HepG2 (cell line): Measurements from ENCODE around the gene FAM219B. TPM values are rescaled to one million over a fixed set of nuclear protein-coding genes. Genes with fewer than 3 reads are reported as not detected.
A peak's percentile ranks its signal among the peaks of the same experiment; 100 is the strongest.

ENCODE experiments used
- ADNP ChIP-seq: sonication (generic); formaldehyde crosslinking; IDR thresholded peaks from 2 replicates; pipeline ENCODE4 v1.4.0; 2020; ENCODE audit warnings: missing genetic modification reagents
- ARID2 ChIP-seq: sonication (generic); formaldehyde crosslinking; IDR thresholded peaks from 2 replicates; pipeline ENCODE4 v1.8.1; 2022; ENCODE audit warnings: mild to moderate bottlenecking, missing genetic modification reagents, borderline replicate concordance
- CREM ChIP-seq, 2 experiments: sonication (generic) in 1 of 2; formaldehyde crosslinking in 1 of 2; IDR thresholded peaks; 2 replicates each; pipeline versions ENCODE4 v1.4.0 to v1.6.1; 2016 to 2020; ENCODE audit warnings: antibody characterized with exemption in 1 of 2, mild to moderate bottlenecking in 1 of 2, missing genetic modification reagents in 1 of 2
- E2F2 ChIP-seq: sonication (generic); formaldehyde crosslinking; IDR thresholded peaks from 2 replicates; pipeline ENCODE4 v1.4.0; 2020; ENCODE audit warnings: missing genetic modification reagents, borderline replicate concordance
- HCFC1 ChIP-seq: fragments of 150-350 bp; IDR thresholded peaks from 2 replicates; pipeline ENCODE4 v1.6.1; 2014; ENCODE audit warnings: low read depth, low read length
- KMT2B ChIP-seq: IDR thresholded peaks from 2 replicates; pipeline ENCODE4 v1.6.1; 2016; ENCODE audit warnings: missing genetic modification reagents, missing compliant biosample characterization
- MAZ ChIP-seq, 2 experiments: sonication (generic) in 1 of 2; formaldehyde crosslinking in 1 of 2; IDR thresholded peaks; 2 replicates each; pipeline versions ENCODE4 v1.5.0 to v1.6.1; 2012 to 2020; ENCODE audit warnings: low read depth in 2 of 2, mild to moderate bottlenecking in 2 of 2, borderline replicate concordance in 1 of 2, improper control_type of control experiment in 1 of 2, low read length in 1 of 2, missing genetic modification reagents in 1 of 2, moderate library complexity in 1 of 2
- NFYB ChIP-seq: sonication (generic); formaldehyde crosslinking; IDR thresholded peaks from 2 replicates; pipeline ENCODE4 v1.4.0; 2020; ENCODE audit warnings: missing genetic modification reagents
- PBX2 ChIP-seq: IDR thresholded peaks from 2 replicates; pipeline ENCODE4 v1.6.1; 2016; ENCODE audit warnings: control low read depth
- SIN3B ChIP-seq: fragments of 150-350 bp; IDR thresholded peaks from 2 replicates; pipeline ENCODE4 v1.6.1; 2014; ENCODE audit warnings: low read length
- YEATS4 ChIP-seq: sonication (generic); formaldehyde crosslinking; IDR thresholded peaks from 2 replicates; pipeline ENCODE4 v1.4.0; 2020; ENCODE audit warnings: missing genetic modification reagents, borderline replicate concordance
- ZFX ChIP-seq: sonication (generic); formaldehyde crosslinking; IDR thresholded peaks from 2 replicates; pipeline ENCODE4 v1.4.0; 2020; ENCODE audit warnings: mild to moderate bottlenecking, low read depth, missing genetic modification reagents, moderate library complexity
- ZNF205 ChIP-seq: IDR thresholded peaks from 2 replicates; pipeline ENCODE4 v1.6.1; 2018; ENCODE audit warnings: missing biosample characterization, missing genetic modification reagents
- ZNF264 ChIP-seq: sonication (generic); formaldehyde crosslinking; IDR thresholded peaks from 2 replicates; pipeline ENCODE4 v1.4.0; 2020; ENCODE audit warnings: missing genetic modification reagents
- ZNF30 ChIP-seq: sonication (generic); formaldehyde crosslinking; IDR thresholded peaks from 2 replicates; pipeline ENCODE4 v1.5.0; 2020; ENCODE audit warnings: mild to moderate bottlenecking, missing genetic modification reagents
- ZNF343 ChIP-seq: sonication (generic); formaldehyde crosslinking; IDR thresholded peaks from 2 replicates; pipeline ENCODE4 v1.4.0; 2020; ENCODE audit warnings: mild to moderate bottlenecking, missing genetic modification reagents
- ZNF678 ChIP-seq: sonication (generic); formaldehyde crosslinking; IDR thresholded peaks from 2 replicates; pipeline ENCODE4 v1.4.0; 2020; ENCODE audit warnings: mild to moderate bottlenecking, missing genetic modification reagents
- ZNF740 ChIP-seq: sonication (generic); formaldehyde crosslinking; IDR thresholded peaks from 2 replicates; pipeline ENCODE4 v1.4.0; 2020; ENCODE audit warnings: missing genetic modification reagents
- polyA plus RNA-seq, 8 experiments: library from polyadenylated mRNA; depleted of rRNA in 3 of 8; stranded (reverse) in 7 of 8; unstranded in 1 of 8; fragments of >200 nt; fragmentation: Illumina TruSeq in 4 of 8; extraction: Trizol in 4 of 8; gene quantifications; 2 replicates each; pipeline versions ENCODE4 v1.2.1 to v1.2.3, GENCODE V29; 2011 to 2016; ENCODE audit warnings: low read depth in 4 of 8, missing spikeins in 1 of 8, mixed read lengths in 1 of 8; ENCODE audit not compliant: insufficient read depth in 1 of 8
- total RNA-seq, 5 experiments: library from RNA; depleted of rRNA; stranded (reverse); fragments of >200 nt; fragmentation: Illumina TruSeq; extraction: Trizol; gene quantifications; 2 replicates each; pipeline ENCODE4 v1.2.3, GENCODE V29; 2016; ENCODE audit warnings: low read depth in 1 of 5
- TF ChIP-seq, protein P1 (sequence below): sonication (generic); formaldehyde crosslinking; IDR thresholded peaks from 2 replicates; pipeline ENCODE4 v1.4.0; 2020; ENCODE audit warnings: missing genetic modification reagents
- TF ChIP-seq, protein P2 (sequence below): sonication (generic); formaldehyde crosslinking; IDR thresholded peaks from 2 replicates; pipeline ENCODE4 v1.4.0; 2020; ENCODE audit warnings: missing genetic modification reagents
- TF ChIP-seq, protein P3 (sequence below): sonication (generic); formaldehyde crosslinking; conservative IDR thresholded peaks from 2 replicates; pipeline ENCODE4 v1.5.0; 2020; ENCODE audit warnings: missing genetic modification reagents

The FAM219B gene
- total and polyA plus RNA-seq, 2 of the 13 experiments (the other 11 are each of a cell fraction or from before 2014, with no cell fraction given): 36.6 to 50.2 TPM

DNA sequence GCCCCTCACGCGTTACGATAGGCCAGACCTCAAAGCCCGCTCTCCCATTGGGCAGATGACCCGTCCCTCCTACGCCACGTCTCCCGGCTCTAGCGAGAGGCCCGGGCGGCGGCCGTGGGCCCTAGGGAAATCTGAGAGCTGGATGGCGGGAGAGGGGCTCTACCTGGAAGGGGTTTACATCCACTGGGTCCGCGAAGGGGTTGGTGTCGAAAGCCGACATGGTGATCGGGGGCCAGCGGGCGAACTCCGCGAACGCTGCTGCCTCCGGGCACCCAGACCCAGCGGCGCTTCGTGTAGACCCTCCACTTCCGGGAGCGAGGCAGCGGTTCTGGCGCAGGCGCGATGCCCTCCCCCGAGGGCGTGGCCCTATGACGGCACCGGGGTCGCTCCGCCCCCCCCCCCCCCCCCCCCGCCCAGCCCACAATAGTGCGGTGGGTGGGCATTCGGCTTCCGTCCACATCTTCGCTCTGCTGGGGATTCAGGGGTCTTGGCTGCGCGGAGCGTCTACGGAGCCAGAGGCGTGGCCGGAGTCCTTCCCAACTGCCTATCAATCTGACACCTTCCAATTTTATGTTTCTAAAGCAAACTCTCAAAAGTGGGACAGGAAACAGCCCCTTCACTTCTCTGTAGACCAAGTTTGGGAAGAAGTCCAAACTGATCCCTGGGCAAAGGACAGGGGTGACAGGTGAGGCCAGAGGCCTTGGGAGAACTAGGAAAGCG, 33.5 kb downstream of the FAM219B start, which contains the start of gene SCAMP2 (continued):
- TF ChIP-seq, protein P1, sequence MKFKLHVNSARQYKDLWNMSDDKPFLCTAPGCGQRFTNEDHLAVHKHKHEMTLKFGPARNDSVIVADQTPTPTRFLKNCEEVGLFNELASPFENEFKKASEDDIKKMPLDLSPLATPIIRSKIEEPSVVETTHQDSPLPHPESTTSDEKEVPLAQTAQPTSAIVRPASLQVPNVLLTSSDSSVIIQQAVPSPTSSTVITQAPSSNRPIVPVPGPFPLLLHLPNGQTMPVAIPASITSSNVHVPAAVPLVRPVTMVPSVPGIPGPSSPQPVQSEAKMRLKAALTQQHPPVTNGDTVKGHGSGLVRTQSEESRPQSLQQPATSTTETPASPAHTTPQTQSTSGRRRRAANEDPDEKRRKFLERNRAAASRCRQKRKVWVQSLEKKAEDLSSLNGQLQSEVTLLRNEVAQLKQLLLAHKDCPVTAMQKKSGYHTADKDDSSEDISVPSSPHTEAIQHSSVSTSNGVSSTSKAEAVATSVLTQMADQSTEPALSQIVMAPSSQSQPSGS: peak; percentile 15; the same call in 1 of the 2 replicates
- no peak for TF ChIP-seq ZNF30 (CRISPR knock-in tag)
- TF ChIP-seq ZNF343 (CRISPR knock-in tag): no peak
- no peak for TF ChIP-seq ADNP
- TF ChIP-seq E2F2: 0 out of 2 replicates have a peak, but pooled peaks have one; percentile 51
- TF ChIP-seq ZNF678: 0 out of 2 replicates have a peak, but pooled peaks have one; percentile 45
- TF ChIP-seq CREM (IDR thresholded peaks at IDR 0.05): peak; percentile 83
- TF ChIP-seq CREM (CRISPR knock-in tag; IDR thresholded peaks at IDR 0.05): no peak
- peak; percentile 90 for TF ChIP-seq NFYB (CRISPR knock-in tag)
- TF ChIP-seq ARID2 (CRISPR knock-in tag): no peak
- peak; percentile 83 for TF ChIP-seq YEATS4 (CRISPR knock-in tag)
- 0 out of 2 replicates have a peak, but pooled peaks have one; percentile 12 for TF ChIP-seq ZNF205 (CRISPR knock-in tag)
- TF ChIP-seq SIN3B: no peak
- peak; percentile 98 for TF ChIP-seq ZFX
- peak; percentile 71; the same call in 1 of the 2 replicates for TF ChIP-seq KMT2B (CRISPR knock-in tag)
- peak; percentile 32; the same call in 1 of the 2 replicates for TF ChIP-seq MAZ (IDR thresholded peaks at IDR 0.05; ENCODE audit: borderline replicate concordance, low read depth, low read length)
- peak; percentile 43; the same call in 1 of the 2 replicates for TF ChIP-seq MAZ (CRISPR knock-in tag; IDR thresholded peaks at IDR 0.05; ENCODE audit: low read depth)
- TF ChIP-seq, protein P2, sequence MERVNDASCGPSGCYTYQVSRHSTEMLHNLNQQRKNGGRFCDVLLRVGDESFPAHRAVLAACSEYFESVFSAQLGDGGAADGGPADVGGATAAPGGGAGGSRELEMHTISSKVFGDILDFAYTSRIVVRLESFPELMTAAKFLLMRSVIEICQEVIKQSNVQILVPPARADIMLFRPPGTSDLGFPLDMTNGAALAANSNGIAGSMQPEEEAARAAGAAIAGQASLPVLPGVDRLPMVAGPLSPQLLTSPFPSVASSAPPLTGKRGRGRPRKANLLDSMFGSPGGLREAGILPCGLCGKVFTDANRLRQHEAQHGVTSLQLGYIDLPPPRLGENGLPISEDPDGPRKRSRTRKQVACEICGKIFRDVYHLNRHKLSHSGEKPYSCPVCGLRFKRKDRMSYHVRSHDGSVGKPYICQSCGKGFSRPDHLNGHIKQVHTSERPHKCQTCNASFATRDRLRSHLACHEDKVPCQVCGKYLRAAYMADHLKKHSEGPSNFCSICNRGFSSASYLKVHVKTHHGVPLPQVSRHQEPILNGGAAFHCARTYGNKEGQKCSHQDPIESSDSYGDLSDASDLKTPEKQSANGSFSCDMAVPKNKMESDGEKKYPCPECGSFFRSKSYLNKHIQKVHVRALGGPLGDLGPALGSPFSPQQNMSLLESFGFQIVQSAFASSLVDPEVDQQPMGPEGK: peak; percentile 57; the same call in 1 of the 2 replicates
- TF ChIP-seq, protein P3, sequence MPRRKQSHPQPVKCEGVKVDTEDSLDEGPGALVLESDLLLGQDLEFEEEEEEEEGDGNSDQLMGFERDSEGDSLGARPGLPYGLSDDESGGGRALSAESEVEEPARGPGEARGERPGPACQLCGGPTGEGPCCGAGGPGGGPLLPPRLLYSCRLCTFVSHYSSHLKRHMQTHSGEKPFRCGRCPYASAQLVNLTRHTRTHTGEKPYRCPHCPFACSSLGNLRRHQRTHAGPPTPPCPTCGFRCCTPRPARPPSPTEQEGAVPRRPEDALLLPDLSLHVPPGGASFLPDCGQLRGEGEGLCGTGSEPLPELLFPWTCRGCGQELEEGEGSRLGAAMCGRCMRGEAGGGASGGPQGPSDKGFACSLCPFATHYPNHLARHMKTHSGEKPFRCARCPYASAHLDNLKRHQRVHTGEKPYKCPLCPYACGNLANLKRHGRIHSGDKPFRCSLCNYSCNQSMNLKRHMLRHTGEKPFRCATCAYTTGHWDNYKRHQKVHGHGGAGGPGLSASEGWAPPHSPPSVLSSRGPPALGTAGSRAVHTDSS (CRISPR knock-in tag): no peak
- TF ChIP-seq HCFC1: no peak
- TF ChIP-seq ZNF264: 0 out of 2 replicates have a peak, but pooled peaks have one; percentile 62
- TF ChIP-seq PBX2 (CRISPR knock-in tag): peak; percentile 93
- peak; percentile 88 for TF ChIP-seq ZNF740 (CRISPR knock-in tag)
